Urothelium cell line (cell line): Measurements from ENCODE around the gene LSS.

Experiments
- DNase-seq: peaks from one replicate; pipeline ENCODE4 v3.0.0; 2011; ENCODE audit warnings: low spot score, mixed read lengths
- FAIRE-seq: peaks from 2 replicates; lab custom pipeline; 2011; peaks lifted over from hg19 to GRCh38; lab: Jason Lieb, UNC

Gene LSS

GRCh38 chr21:46228345-46229051 is at the start of gene LSS:
LSS (minus strand) TSS chr21:46228774; CDS start chr21:46228745, 29 bp downstream.
- FAIRE-seq, result no peak
- peak; percentile 98 for DNase-seq

- FAIRE-seq, result no peak
- DNase-seq, result no peak
These were observed 46.3 kb upstream of the LSS start for GRCh38 chr21:46274797-46275390.

GRCh38 chr21:46273341-46273740 is 44.8 kb upstream of the LSS start:
- FAIRE-seq, result no peak
- no peak for DNase-seq

- FAIRE-seq, result no peak
These were observed 40.9 kb upstream of the LSS start for GRCh38 chr21:46269466-46269865.

GRCh38 chr21:46268371-46268770 is 39.8 kb upstream of the LSS start:
- no peak for FAIRE-seq
- no peak for DNase-seq

More at GRCh38 chr21:46269466-46269865, 40.9 kb upstream of the LSS start:
- DNase-seq, result no peak

- FAIRE-seq (no peak), DNase-seq (no peak)
These were observed 38.4 kb upstream of the LSS start for GRCh38 chr21:46266946-46267345.

GRCh38 chr21:46265736-46266525 is 37.4 kb upstream of the LSS start:
- DNase-seq, result no peak

GRCh38 chr21:46264690-46265144 is 36.1 kb upstream of the LSS start:
- DNase-seq (no peak), FAIRE-seq (no peak)

More at GRCh38 chr21:46265736-46266525, 37.4 kb upstream of the LSS start:
- FAIRE-seq, result no peak

- no peak for DNase-seq
- no peak for FAIRE-seq
These were observed 35.6 kb upstream of the LSS start for GRCh38 chr21:46264046-46264689.

GRCh38 chr21:46256501-46256994 is 28.0 kb upstream of the LSS start:
- FAIRE-seq, result no peak
- no peak for DNase-seq

- DNase-seq (no peak), FAIRE-seq (no peak)
These were observed 27.3 kb upstream of the LSS start for GRCh38 chr21:46255758-46256337.

GRCh38 chr21:46255166-46255565 is 26.6 kb upstream of the LSS start:
- FAIRE-seq (no peak), DNase-seq (no peak)

GRCh38 chr21:46254208-46254975 is 25.8 kb upstream of the LSS start:
- FAIRE-seq (no peak), DNase-seq (no peak)

GRCh38 chr21:46253610-46254124 is 25.1 kb upstream of the LSS start:
- no peak for FAIRE-seq
- no peak for DNase-seq

- no peak for FAIRE-seq
- no peak for DNase-seq
These were observed 24.3 kb upstream of the LSS start for GRCh38 chr21:46252840-46253239.

- FAIRE-seq (no peak), DNase-seq (no peak)
These were observed 21.7 kb upstream of the LSS start for GRCh38 chr21:46250146-46250725.

- FAIRE-seq, result no peak
- no peak for DNase-seq
These were observed 20.3 kb upstream of the LSS start for GRCh38 chr21:46248827-46249226.

GRCh38 chr21:46248422-46248782 is 19.8 kb upstream of the LSS start:
- no peak for DNase-seq

GRCh38 chr21:46247699-46248421 is 19.3 kb upstream of the LSS start:
- DNase-seq, result no peak
- no peak for FAIRE-seq

More at GRCh38 chr21:46248422-46248782, 19.8 kb upstream of the LSS start:
- no peak for FAIRE-seq
